Gastroesophageal sphincter (tissue), 3 donors: ENCODE results near the gene MARCO.

ENCODE experiments used
- CTCF ChIP-seq, 4 experiments: fragments of 200-600 bp in 2 of 4; fragments of 450-650 bp in 2 of 4; sonication (generic) in 1 of 4; IDR thresholded peaks; one replicate each; pipeline ENCODE4 v1.5.1; 2017 to 2019; ENCODE audit warnings: antibody characterized with exemption in 4 of 4, mild to moderate bottlenecking in 2 of 4, moderate library complexity in 2 of 4
- EP300 ChIP-seq: sonication (generic); formaldehyde crosslinking; IDR thresholded peaks from one replicate; pipeline ENCODE4 v1.6.1; 2017; ENCODE audit warnings: antibody characterized with exemption, mild to moderate bottlenecking
- POLR2A ChIP-seq, 2 donors: fragments of 450-650 bp; IDR thresholded peaks; one replicate each; pipeline ENCODE4 v1.6.1; 2017; ENCODE audit warnings: antibody characterized with exemption in 2 of 2, mild to moderate bottlenecking in 2 of 2, moderate library complexity in 1 of 2
- POLR2AphosphoS5 ChIP-seq: sonication (generic); formaldehyde crosslinking; IDR thresholded peaks from one replicate; pipeline ENCODE4 v1.6.1; 2017; ENCODE audit warnings: antibody characterized with exemption

- no peak for TF ChIP-seq CTCF (IDR thresholded peaks at IDR 0.05)
- no peak for TF ChIP-seq POLR2A (IDR thresholded peaks at IDR 0.05)
- TF ChIP-seq EP300: no peak
- no peak for TF ChIP-seq POLR2AphosphoS5
Measured at GRCh38 chr2:118973542-118973951, 31.6 kb downstream of the MARCO start.
